ENCODE measurements around the gene DDX25.
"Not testable (repeated sequence)": the region's sequence is repeated elsewhere in the genome, so short reads cannot be mapped to it uniquely, and the experiment has no call there.

DDX25 gene

DNA sequence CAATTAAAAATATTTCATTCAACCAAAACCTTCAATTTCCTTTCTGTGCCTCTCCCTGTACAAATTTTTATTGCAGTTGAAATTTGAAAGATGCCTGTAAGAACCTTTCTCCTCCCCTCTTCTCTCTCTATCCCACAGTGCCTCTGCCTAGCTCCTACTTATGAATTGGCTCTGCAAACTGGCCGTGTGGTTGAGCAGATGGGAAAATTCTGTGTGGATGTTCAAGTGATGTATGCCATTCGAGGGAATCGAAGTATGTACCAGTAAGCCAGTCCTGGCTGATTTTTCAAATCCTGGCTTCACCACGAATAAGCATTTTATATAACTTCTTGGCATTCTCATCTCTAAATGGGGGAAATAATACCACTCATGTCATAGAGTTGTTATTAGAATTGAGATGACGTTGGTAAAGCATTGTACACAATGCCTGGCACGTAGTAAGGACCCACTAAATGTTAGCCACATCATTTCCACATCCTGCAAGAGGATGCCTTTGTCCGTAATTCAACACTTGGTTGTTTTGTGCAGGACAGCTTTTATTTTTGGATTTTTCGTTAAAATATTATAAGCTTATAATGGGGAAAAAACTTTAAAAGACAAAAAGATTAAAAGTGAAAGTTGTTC is 6.0 kb downstream of the DDX25 start:
- no peak for DNase-seq

DNA sequence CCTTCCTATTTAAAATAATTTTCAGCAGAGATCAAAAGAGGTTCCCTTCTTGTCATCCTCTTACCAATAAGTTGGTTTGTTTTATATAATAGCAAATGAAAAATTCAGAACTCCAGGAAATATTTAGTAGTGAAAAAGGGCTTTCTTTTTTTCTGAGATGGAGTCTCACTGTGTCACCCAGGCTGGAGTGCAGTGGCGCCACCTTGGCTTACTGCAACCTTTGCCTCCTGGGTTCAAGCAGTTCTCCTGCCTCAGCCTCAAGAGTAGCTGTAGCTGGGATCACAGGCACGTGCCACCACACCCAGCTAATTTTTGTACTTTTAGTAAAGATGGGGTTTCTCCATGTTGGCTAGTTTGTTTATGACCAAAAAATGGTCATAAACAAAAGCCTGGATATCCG is 10.3 kb downstream of the DDX25 start:
- DNase-seq = not testable (repeated sequence)

GRCh38 chr11:125916683-125917347 is 12.5 kb downstream of the DDX25 start:
- DNase-seq = no peak

DNA sequence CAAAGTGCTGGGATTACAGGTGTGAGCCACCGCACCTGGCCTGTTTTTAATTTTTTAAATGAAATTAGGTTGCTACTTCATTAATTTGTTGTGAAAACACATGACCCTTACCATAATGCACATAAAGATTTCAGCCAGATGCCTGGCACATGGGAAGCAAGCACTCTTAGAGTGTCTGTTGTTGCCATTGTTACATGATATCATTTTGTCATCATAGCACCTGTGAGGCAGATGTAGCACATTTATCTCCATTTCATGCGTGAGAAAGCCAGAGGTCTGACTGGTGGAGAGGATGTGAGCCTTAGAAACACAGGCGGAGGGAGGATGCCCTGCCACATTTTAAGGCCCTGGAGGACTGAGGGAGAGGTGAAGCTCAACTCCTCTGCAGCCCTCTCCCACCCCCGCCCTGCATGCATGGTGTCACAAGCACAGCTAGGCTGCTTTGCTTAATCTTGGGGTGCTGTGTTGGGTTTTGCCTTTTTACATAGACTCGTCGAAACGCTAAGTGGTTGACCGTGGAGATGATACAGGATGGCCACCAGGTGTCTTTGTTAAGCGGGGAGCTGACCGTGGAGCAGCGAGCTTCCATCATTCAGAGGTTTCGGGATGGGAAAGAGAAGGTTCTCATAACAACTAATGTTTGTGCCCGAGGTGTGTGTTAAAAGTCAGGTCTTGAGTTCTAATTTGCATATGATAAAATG is 14.0 kb downstream of the DDX25 start:
- DNase-seq = no peak

- no peak for DNase-seq
Observed at GRCh38 chr11:125921042-125921441, 16.7 kb downstream of the DDX25 start.

GRCh38 chr11:125922156-125922555 is 17.8 kb downstream of the DDX25 start:
- no peak for DNase-seq

- DNase-seq = peak; percentile 59
Observed at GRCh38 chr11:125923012-125923579, 18.8 kb downstream of the DDX25 start.

DNA sequence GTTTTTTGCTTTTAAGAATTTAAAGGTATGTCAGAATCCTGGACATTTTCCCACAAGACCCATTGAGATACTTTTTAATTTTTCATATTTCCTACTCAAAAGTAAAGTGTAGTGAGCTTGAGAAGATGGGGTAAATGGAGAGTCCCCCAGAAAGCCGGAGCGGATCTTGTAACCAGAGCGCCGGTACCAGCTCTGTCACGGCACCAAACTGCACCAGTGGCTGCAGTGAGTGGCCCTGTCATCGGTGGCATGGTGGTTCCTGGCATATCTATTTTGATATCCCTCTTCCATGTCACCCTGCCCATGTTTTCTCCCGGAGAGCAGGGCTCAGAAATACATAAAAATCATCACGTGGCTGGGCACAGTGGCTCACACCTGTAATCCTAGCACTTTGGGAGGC is 19.3 kb downstream of the DDX25 start:
- DNase-seq = no peak

DNA sequence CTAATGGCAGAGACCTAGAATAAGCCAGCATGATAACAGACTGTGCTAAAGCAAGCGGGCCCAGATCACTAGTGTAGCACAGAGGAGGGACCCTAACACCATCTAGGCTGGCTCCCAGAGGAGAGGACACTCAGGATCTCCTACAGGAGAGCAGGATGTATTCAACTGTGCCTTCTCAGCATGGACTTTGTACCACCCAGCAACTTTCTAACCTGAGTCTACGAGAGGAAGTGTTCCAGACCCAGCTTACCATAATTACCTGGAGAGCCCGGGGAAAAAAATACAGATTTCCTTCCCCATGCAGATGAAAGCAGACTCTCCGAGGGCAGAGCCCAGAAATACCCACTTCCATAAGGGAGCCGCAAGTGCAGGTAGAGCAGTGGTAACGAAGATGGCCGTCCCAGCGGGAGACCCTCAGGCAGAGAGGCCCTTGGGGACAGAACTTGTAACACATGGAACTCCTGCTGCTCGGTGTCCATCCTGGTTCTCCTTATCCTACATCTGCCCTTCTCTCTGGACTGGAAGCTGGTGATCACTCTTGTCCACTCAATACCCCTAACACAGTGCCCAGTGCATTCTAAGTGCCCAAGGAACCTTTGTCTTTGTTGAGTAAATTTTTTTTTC is 20.2 kb downstream of the DDX25 start:
- no peak for DNase-seq

- DNase-seq = no peak
Observed at GRCh38 chr11:125925247-125925740, 21.0 kb downstream of the DDX25 start.

DNA sequence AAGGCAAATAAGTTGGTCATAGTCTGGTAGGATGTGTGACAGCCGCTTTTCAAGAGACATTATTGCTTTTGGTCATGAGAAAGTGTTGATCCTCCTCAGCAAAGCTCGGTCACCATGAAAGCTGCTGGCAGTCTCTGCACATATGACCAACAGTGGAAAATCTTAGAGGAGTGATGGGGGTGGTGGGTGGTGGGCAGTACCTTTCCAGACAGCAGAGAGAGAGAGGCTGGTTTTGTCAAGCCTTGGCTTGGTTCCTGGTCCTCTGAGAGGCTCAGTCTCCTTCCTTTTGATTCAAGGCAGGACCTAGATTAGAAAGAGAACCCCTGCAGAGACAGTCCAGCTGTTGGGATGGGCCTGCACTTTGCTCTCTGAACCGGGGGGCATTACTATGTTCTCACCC is 21.5 kb downstream of the DDX25 start:
- no peak for DNase-seq

DNA sequence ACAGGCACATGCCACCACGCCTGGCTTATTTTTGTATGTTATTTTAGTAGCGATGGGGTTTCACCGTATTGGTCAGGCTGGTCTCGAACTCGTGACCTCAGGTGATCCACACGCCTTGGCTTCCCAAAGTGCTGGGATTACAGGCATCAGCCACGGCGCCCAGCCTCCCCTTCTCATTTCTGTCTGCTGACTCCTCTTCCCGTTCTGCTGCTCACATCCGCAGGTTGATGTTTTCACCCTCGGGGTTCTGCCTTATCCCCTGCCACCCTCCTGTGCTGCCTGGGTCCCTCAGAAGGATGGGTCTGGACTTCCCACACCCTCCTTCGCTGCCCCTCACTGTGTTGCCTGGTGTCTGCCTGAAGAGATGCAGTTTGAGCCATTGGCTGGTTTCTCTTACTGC is 22.4 kb downstream of the DDX25 start:
- no peak for DNase-seq

DNA sequence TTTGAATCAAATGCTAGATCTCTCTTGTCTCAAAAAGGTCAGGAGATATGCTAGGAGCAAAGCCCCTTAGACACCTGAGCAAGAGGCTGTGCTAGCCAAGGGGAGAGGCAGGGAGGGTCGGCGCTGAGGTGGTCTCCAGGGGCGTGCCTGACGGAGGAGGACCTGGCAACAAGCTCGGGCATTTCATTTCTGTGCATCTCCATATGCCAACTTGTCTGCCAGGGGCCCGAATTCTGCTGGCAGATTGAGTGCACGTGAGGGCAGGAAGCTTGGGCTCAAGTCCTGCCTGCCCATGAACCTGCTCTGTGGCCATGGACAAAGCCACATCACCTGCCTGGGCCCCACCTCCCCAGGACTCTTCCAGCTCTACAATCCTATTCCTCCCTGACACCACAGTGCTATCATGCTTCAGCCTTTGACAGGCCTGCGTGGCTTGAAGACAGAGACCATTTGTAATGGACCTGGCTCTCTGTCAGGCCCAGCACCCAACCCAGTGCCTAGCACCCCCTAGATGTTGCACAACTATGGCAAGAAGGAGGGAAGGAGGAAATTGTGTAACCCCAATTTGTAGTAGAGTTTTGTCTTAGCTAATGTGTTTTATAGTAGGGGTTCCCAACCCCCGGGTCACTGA is 25.3 kb downstream of the DDX25 start:
- DNase-seq = no peak

DNA sequence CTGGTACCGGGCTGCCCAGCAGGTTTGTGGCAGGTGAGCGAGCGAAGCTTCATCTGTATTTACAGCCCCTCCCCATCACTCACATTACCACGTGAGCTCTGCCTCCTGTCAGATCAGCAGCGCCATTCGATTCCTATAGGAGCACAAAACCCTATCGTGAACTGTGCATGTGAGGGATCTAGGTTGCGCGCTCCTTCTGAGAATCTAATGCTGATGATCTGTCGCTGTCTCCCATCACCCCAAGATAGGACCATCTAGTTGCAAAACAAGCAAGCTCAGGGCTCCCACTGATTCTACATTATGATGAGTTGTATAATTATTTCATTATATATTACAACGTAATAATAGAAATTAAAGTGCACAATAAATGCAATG is 25.8 kb downstream of the DDX25 start:
- DNase-seq = no peak

DNA sequence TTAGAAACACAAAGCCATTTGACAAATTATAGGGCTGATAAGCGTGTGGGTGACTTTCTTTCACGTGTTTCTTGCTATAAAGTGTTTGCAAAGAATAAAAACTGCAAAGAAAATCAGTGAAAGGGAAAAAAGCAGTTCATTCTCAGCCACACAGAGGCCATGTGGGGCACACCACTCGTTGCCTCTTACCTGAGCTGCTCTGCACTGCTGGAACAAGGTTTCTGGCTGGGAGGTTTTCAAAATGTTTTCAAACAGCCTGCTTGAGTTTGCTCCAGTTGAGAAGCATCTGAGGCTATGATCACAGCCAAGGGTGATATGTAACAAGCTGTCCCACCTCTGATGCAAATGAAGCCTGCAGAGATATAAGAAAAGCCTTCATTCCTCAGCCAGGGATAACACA is 26.8 kb downstream of the DDX25 start:
- DNase-seq = no peak

DNA sequence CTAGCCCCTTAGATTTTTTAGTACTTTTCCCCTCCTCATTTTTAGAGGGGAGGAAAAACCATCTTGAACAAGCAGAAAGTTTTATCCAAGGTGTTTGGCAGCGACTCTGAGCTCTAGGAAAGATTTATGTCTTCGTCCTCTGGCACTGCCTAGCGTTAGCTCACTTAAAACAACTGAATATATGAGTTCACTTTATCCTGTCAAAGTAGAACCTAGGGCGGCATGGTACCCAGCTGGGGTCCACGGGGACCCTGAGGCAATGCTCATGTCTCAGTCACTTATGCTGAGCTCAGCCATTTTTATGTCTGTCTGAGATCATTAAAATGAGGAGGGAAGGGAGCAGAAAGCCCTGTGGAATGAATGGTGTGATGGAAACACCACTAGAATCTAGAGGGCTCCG is 27.4 kb downstream of the DDX25 start:
- no peak for DNase-seq

- DNase-seq = no peak
Observed at GRCh38 chr11:125932301-125932700, 28.0 kb downstream of the DDX25 start.

DNA sequence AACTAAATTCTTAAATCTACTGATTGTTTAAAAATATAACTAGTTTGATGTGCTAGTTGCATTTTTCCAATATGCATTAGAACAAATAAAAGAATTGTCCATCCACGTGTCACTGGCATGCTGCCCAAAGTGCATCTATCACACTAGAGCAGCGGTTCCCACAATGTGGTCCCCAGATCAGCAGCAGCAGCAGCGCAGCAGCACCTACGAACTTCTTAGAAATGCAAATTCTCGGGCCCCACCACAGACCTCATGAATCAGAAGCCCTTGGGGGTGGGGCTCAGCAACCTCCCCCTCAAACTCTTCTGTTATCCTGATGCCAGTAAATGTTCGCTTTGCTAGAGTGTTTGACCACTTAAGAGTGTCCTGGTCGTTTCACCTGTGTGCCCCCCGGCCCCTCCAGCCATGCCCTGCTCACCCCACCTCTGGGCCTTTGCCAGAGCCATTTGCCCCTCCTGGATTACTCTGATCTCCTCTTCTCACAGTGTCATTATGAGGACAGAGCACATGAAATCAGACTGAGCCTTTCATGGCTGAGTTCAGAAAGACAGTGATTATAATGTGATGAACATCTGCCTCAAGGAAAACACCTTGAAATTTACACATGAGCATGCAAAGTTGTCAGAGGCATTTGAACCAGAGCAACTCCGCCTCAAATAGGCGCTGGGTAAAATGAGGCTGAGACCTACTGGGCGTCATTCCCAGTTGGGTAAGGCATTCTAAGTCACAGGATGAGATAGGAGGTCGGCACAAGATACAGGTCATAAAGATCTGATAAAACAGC is 28.9 kb downstream of the DDX25 start:
- no peak for DNase-seq

GRCh38 chr11:125934473-125934872 is 30.2 kb downstream of the DDX25 start:
- DNase-seq = no peak

DNA sequence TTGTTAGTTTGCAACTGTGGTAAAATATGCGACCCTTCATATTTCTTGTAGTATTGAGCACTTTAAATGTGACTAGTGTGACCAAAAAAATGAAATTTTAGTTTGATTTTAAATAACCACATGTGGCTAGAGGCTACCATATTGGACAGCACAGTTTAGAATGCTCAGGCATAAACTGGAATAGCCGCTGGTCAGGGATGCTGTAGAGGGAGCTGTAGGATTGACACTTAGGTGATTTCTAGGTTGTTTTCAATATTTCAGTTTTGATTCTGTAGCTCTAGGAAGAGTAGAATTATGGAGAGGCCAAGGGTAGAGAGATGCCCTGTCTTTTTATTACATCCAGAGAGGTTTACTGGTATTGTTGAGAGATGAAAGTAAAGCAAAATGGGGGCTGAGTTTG is 30.7 kb downstream of the DDX25 start:
- DNase-seq = no peak

DNA sequence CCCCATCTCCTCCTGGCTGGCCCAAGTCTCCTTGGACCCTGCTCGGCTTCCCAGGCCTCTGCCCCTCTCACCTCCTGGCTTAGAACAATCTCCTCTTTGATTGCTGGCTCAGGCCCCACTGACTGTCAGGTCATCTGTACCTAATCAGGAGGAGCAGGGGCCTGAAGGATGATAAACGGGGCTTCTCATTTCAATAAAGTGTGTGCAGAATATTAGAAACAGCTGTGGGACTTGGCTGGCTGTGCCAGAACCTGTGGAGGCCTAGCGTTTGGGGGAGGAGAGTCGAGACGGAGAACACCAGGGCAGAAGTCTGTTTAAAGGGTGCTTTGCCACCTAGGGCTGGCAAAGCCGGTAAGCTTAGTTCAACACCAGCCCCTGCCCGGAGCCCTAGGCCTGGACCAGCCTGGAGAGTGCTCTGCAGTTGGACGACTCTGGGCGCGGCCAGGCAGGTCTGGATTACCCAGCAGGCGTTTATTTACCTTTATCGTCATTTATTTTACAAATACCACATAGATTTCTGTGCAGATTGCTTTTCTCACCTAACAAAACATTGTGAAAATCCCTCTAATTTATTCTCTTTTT is 31.4 kb downstream of the DDX25 start:
- no peak for DNase-seq

- DNase-seq = no peak
Observed at GRCh38 chr11:125938418-125938817, 34.1 kb downstream of the DDX25 start.

Data from CD4-positive, alpha-beta T cell treated with Interleukin-6 for 4 hours (primary cell).